GM12873 (cell line): Measurements from ENCODE around the gene WDR27.
A peak's percentile ranks its signal among the peaks of the same experiment; 100 is the strongest.

Experiments
- CTCF ChIP-seq: IDR thresholded peaks from 2 replicates; pipeline ENCODE4 v1.5.1; 2012; ENCODE audit warnings: low read depth, mild to moderate bottlenecking, moderate library complexity, low read length, control low read depth; ENCODE audit not compliant: insufficient read depth; ENCODE audit errors: missing control alignments

The WDR27 gene

GRCh38 chr6:169445661-169446581 is 255.9 kb downstream of the WDR27 start:
- no peak for TF ChIP-seq CTCF

- TF ChIP-seq CTCF, result peak; percentile 29
Measured at GRCh38 chr6:169445227-169445626, 256.6 kb downstream of the WDR27 start.

- no peak for TF ChIP-seq CTCF
Measured at GRCh38 chr6:169441292-169441691, 260.5 kb downstream of the WDR27 start.

- no peak for TF ChIP-seq CTCF
Measured at GRCh38 chr6:169439710-169440109, 262.1 kb downstream of the WDR27 start.

- TF ChIP-seq CTCF, result no peak
Measured at GRCh38 chr6:169429001-169429400, 272.8 kb downstream of the WDR27 start.

GRCh38 chr6:169428532-169428931 is 273.3 kb downstream of the WDR27 start:
- TF ChIP-seq CTCF, result no peak

GRCh38 chr6:169427856-169428255 is 274.0 kb downstream of the WDR27 start:
- no peak for TF ChIP-seq CTCF
